ENCODE results near the gene ATP6V0B. TPM values are rescaled to one million over a fixed set of nuclear protein-coding genes. Genes with fewer than 3 reads are reported as not detected.

The ATP6V0B gene
- total and polyA plus RNA-seq, 2 of the 4 experiments (the other 2 are of a cell fraction) = 72.1 to 169 TPM

GRCh38 chr1:44014365-44015104, 39.8 kb downstream of the ATP6V0B start (continued):
- no peak for TF ChIP-seq MAFK (IDR thresholded peaks at IDR 0.05; ENCODE audit: low read depth, low read length)

DNA sequence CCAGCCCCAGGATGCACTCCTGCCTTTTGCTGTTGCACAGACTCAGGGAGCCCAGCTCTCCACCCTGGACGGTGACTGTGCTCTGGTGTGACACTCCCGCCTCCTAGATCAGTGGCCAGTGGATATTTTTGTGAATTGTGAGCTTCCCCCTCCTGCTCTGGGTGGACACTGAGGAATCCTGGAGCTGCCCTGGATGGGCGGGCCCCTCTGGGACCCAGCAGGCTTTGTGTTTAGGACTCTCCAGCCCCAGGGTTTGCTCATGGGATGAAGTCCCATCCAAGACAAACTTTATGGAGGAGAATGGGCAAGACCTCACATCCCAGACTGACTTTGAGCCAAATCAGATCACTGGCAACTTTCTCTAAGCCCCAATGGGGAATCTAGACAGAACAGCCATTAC, 40.4 kb downstream of the ATP6V0B start:
- in situ Hi-C loops (cut with MboI; ENCODE audit: low sequenced_read_pairs) = loop anchor here (10.0 kb wide), 1 partner anchor 570 kb away; no protein-coding TSS in a partner anchor
- no TSS peak for BruUV-seq (replicated peaks)
- Histone ChIP-seq H2BK15ac (ENCODE audit: low read depth, low read length) (no peak overlapping the region), H4K8ac (ENCODE audit: low read depth in 2 of 2, low read length in 2 of 2) (no peak overlapping the region), H2BK20ac (ENCODE audit: low read depth, low read length) (no peak overlapping the region), H3K9ac (ENCODE audit: low read depth, low read length) (no peak overlapping the region), H3K9me1 (ENCODE audit: insufficient read depth, low read length) (no peaks in the 10 kb centered on the region), H2AK5ac (ENCODE audit: low read depth, low read length) (no peak overlapping the region), H3K23ac (ENCODE audit: low read depth, low read length) (no peak overlapping the region), H2BK5ac (ENCODE audit: low read depth, low read length, poor library complexity, severe bottlenecking) (no peak overlapping the region), H2AFZ (replicated peaks; ENCODE audit: low read length, poor library complexity) (no peak overlapping the region), H2AK9ac (replicated peaks; ENCODE audit: low read depth, low read length, poor library complexity) (no peak overlapping the region), H3K36me3 (ENCODE audit: control insufficient read depth, insufficient read depth, low read length) (peaks cover 4% of the 10 kb centered on the region; the same call in 1 of the 2 replicates), H3K4me2 (ENCODE audit: low read depth, low read length) (no peak overlapping the region), H3K4me3 (ENCODE audit: insufficient read depth, low read depth, low read length) (no peak overlapping the region), H3K4ac (ENCODE audit: low read depth, low read length) (no peak overlapping the region), H3K14ac (replicated peaks; ENCODE audit: low read depth, low read length) (no peak overlapping the region), H4K5ac (ENCODE audit: low read depth, low read length) (no peak overlapping the region), H3K27ac (ENCODE audit: insufficient read depth, low read length) (no peak overlapping the region), H3K4me1 (ENCODE audit: control insufficient read depth, insufficient read depth, low read length) (no peaks in the 10 kb centered on the region), H2BK120ac (ENCODE audit: low read depth, low read length) (no peak overlapping the region), H3K18ac (ENCODE audit: low read depth, low read length) (no peak overlapping the region), H4K91ac (ENCODE audit: insufficient read depth, low read depth, low read length) (no peak overlapping the region), H3K27me3 (ENCODE audit: control insufficient read depth, insufficient read depth, low read length) (no peaks in the 10 kb centered on the region), H3K56ac (ENCODE audit: extremely low read depth, insufficient read depth, low read length) (no peak overlapping the region), H3K79me1 (ENCODE audit: low read depth in 1 of 2, low read length in 2 of 2) (no peaks in the 10 kb centered on the region), H3K9me3 (ENCODE audit: control insufficient read depth, insufficient read depth, low read length) (no peaks in the 10 kb centered on the region), H4K20me1 (ENCODE audit: insufficient read depth, low read length) (no peaks in the 10 kb centered on the region)
- dilution Hi-C loops (cut with HindIII; ENCODE audit: low sequenced_read_pairs, unreplicated experiment) = no loop called here
- no peak for TF ChIP-seq ELK1 (IDR thresholded peaks at IDR 0.05; ENCODE audit: borderline replicate concordance, low read depth, low read length)
- ATAC-seq (ENCODE audit: low read depth) = no peak
- no peak for DNase-seq
- no CpG with 5 or more reads among the region's 3 CpGs for WGBS, 2 experiments (ENCODE audit: extremely low coverage in 2 of 2, insufficient read length in 1 of 2)
- POLR2A ChIA-PET (ENCODE audit: unreplicated experiment) = no interaction called here
- CTCF ChIA-PET = interaction anchor here (1.1 to 1.6 kb wide), 2 partner anchors 9 to 33 kb away, joined by 3 to 7 read pairs; no protein-coding TSS in a partner anchor
- intact Hi-C loops (cut with micrococcal nuclease) = no loop called here

Data from IMR-90 (cell line).